Erythroblast (primary cell): ENCODE data around the gene OTOP3.

Experiments
- GATA1 ChIP-seq: IDR thresholded peaks from 2 replicates; pipeline ENCODE4 v1.6.1; 2011; ENCODE audit warnings: low read depth, mild to moderate bottlenecking, control low read depth, low read length, moderate library complexity
- POLR2A ChIP-seq: IDR thresholded peaks from 2 replicates; pipeline ENCODE4 v1.6.1; 2011; ENCODE audit warnings: mild to moderate bottlenecking, low read length

- TF ChIP-seq POLR2A (no peak), GATA1 (no peak)
Observed at GRCh38 chr17:74995847-74996246, 60.1 kb downstream of the OTOP3 start.
